Measurements from ENCODE around the gene ANXA2R. TPM values are rescaled to one million over a fixed set of nuclear protein-coding genes. Genes with fewer than 3 reads are reported as not detected.

ANXA2R gene
- total and polyA plus RNA-seq, 2 experiments from 2014 or later = 0.56 to 1.2 TPM

- Histone ChIP-seq H3K79me2 (ENCODE audit: insufficient read depth) (no peaks in the 10 kb centered on the region), H3K9me2 (ENCODE audit: insufficient read depth) (no peaks in the 10 kb centered on the region), H3K9ac (no peak overlapping the region), H3K27me3 (replicated peaks; ENCODE audit: insufficient read depth) (no peaks in the 10 kb centered on the region), H3K4me2 (ENCODE audit: unreplicated experiment) (no peak overlapping the region), H2AFZ (no peak overlapping the region), H3K4me3 (no peak overlapping the region), H3K9me3 (ENCODE audit: low read depth) (no peaks in the 10 kb centered on the region), H3K36me3 (ENCODE audit: low read depth) (no peaks in the 10 kb centered on the region), H3K4me1 (ENCODE audit: insufficient read depth) (peaks cover 19% of the 10 kb centered on the region), H4K20me1 (ENCODE audit: insufficient read depth) (no peaks in the 10 kb centered on the region), H3F3A (ENCODE audit: insufficient read depth) (peaks cover 33% of the 10 kb centered on the region), H3K27ac (no peak overlapping the region)
- TF ChIP-seq EZH2phosphoT487 (IDR thresholded peaks at IDR 0.05; ENCODE audit: insufficient read depth, low read depth) = no peak
- no peak for TF ChIP-seq EZH2 (IDR thresholded peaks at IDR 0.05; ENCODE audit: insufficient read depth, poor library complexity, severe bottlenecking)
- in situ Hi-C loops (cut with MboI) = no loop called here
- 86 to 92% methylated on average over 4 of the region's 4 CpGs for WGBS, 2 experiments (ENCODE audit: low coverage in 1 of 2, low lambda C conversion rate in 2 of 2, missing lambda C conversion rate in 2 of 2)
- DNase-seq = no peak
These were observed 35.1 kb downstream of the ANXA2R start for GRCh38 chr5:43005031-43005430.

GRCh38 chr5:43001748-43002147 lies 38.4 kb downstream of the ANXA2R start:
- Histone ChIP-seq H3K4me2 (ENCODE audit: unreplicated experiment) (no peak overlapping the region), H3K9ac (no peak overlapping the region), H3K4me3 (no peak overlapping the region), H2AFZ (no peak overlapping the region), H3K9me2 (ENCODE audit: insufficient read depth) (no peaks in the 10 kb centered on the region), H3K36me3 (ENCODE audit: low read depth) (no peaks in the 10 kb centered on the region), H3K4me1 (ENCODE audit: insufficient read depth) (peaks cover 6% of the 10 kb centered on the region; the same call in 1 of the 2 replicates), H3K27ac (no peak overlapping the region), H3K27me3 (replicated peaks; ENCODE audit: insufficient read depth) (no peaks in the 10 kb centered on the region), H3F3A (ENCODE audit: insufficient read depth) (0 out of 2 replicates have a peak, but pooled peaks cover 8% of the 10 kb centered on the region), H4K20me1 (ENCODE audit: insufficient read depth) (no peaks in the 10 kb centered on the region), H3K9me3 (ENCODE audit: low read depth) (no peaks in the 10 kb centered on the region), H3K79me2 (ENCODE audit: insufficient read depth) (no peaks in the 10 kb centered on the region)
- TF ChIP-seq EZH2phosphoT487 (IDR thresholded peaks at IDR 0.05; ENCODE audit: insufficient read depth, low read depth) (no peak), EZH2 (IDR thresholded peaks at IDR 0.05; ENCODE audit: insufficient read depth, poor library complexity, severe bottlenecking) (no peak)
- in situ Hi-C loops (cut with MboI) = no loop called here
- no peak for DNase-seq

- Histone ChIP-seq H3K27me3 (replicated peaks; ENCODE audit: insufficient read depth) (no peaks in the 10 kb centered on the region), H2AFZ (no peak overlapping the region), H3F3A (ENCODE audit: insufficient read depth) (0 out of 2 replicates have a peak, but pooled peaks cover 8% of the 10 kb centered on the region), H3K9me2 (ENCODE audit: insufficient read depth) (no peaks in the 10 kb centered on the region), H3K4me3 (no peak overlapping the region), H3K9me3 (ENCODE audit: low read depth) (no peaks in the 10 kb centered on the region), H3K27ac (no peak overlapping the region), H3K9ac (no peak overlapping the region), H3K4me1 (ENCODE audit: insufficient read depth) (no peaks in the 10 kb centered on the region), H3K4me2 (ENCODE audit: unreplicated experiment) (peak overlapping the region; percentile 85), H3K79me2 (ENCODE audit: insufficient read depth) (no peaks in the 10 kb centered on the region), H4K20me1 (ENCODE audit: insufficient read depth) (no peaks in the 10 kb centered on the region), H3K36me3 (ENCODE audit: low read depth) (no peaks in the 10 kb centered on the region)
- TF ChIP-seq EZH2phosphoT487 (IDR thresholded peaks at IDR 0.05; ENCODE audit: insufficient read depth, low read depth) = no peak
- TF ChIP-seq EZH2 (IDR thresholded peaks at IDR 0.05; ENCODE audit: insufficient read depth, poor library complexity, severe bottlenecking) = no peak
- 48 to 56% methylated on average over 6 of the region's 6 CpGs for WGBS, 2 experiments (ENCODE audit: low coverage in 1 of 2, low lambda C conversion rate in 2 of 2, missing lambda C conversion rate in 2 of 2)
- DNase-seq = no peak
- in situ Hi-C loops (cut with MboI) = no loop called here
These were observed 39.2 kb downstream of the ANXA2R start for GRCh38 chr5:43000914-43001313.

- no peaks in the 10 kb centered on the region for H3K4me1 ChIP-seq (ENCODE audit: insufficient read depth)
- peak overlapping the region; percentile 85 for H3K4me2 ChIP-seq (ENCODE audit: unreplicated experiment)
- peak overlapping the region; percentile 48; the same call in 1 of the 2 replicates for H3K9ac ChIP-seq
- H3K9me3 ChIP-seq (ENCODE audit: low read depth) = no peaks in the 10 kb centered on the region
- H3K36me3 ChIP-seq (ENCODE audit: low read depth) = no peaks in the 10 kb centered on the region
- no peaks in the 10 kb centered on the region for H3K79me2 ChIP-seq (ENCODE audit: insufficient read depth)
- peaks cover 10% of the 10 kb centered on the region for H3F3A ChIP-seq (ENCODE audit: insufficient read depth)
- H3K9me2 ChIP-seq (ENCODE audit: insufficient read depth) = no peaks in the 10 kb centered on the region
- peak; percentile 52 for DNase-seq
- H2AFZ ChIP-seq = peak overlapping the region; percentile 72
- H4K20me1 ChIP-seq (ENCODE audit: insufficient read depth) = no peaks in the 10 kb centered on the region
- WGBS, 2 experiments (ENCODE audit: low coverage in 1 of 2, low lambda C conversion rate in 2 of 2, missing lambda C conversion rate in 2 of 2) = 27 to 28% methylated on average over 34 to 40 of the region's 40 CpGs
- TF ChIP-seq EZH2 (IDR thresholded peaks at IDR 0.05; ENCODE audit: insufficient read depth, poor library complexity, severe bottlenecking) = no peak
- TF ChIP-seq EZH2phosphoT487 (IDR thresholded peaks at IDR 0.05; ENCODE audit: insufficient read depth, low read depth) = no peak
- in situ Hi-C loops (cut with MboI) = no loop called here
- H3K27me3 ChIP-seq (replicated peaks; ENCODE audit: insufficient read depth) = no peaks in the 10 kb centered on the region
- H3K4me3 ChIP-seq = peak overlapping the region; percentile 53
- no peak overlapping the region for H3K27ac ChIP-seq
These were observed 39.8 kb downstream of the ANXA2R start for GRCh38 chr5:43000111-43000840.
